Endothelial cell (in vitro differentiated cells): ENCODE measurements around the gene WNT3A. TPM values are rescaled to one million over a fixed set of nuclear protein-coding genes. Genes with fewer than 3 reads are reported as not detected.
"Not testable (repeated sequence)": the region's sequence is repeated elsewhere in the genome, so short reads cannot be mapped to it uniquely, and the experiment has no call there.

Source experiments
- DNase-seq: peaks from one replicate; pipeline ENCODE4 v3.0.0; 2021; ENCODE audit warnings: low spot score
- H3K27ac Mint-ChIP-seq: one replicate; pipeline ENCODE4 v1.8.0; 2021; ENCODE audit warnings: mixed read lengths, inconsistent platforms; ENCODE audit not compliant: unreplicated experiment
- H3K27me3 Mint-ChIP-seq: one replicate; pipeline ENCODE4 v1.8.0; 2021; ENCODE audit warnings: mild to moderate bottlenecking, moderate library complexity, mixed read lengths, inconsistent platforms; ENCODE audit not compliant: unreplicated experiment
- H3K36me3 Mint-ChIP-seq: one replicate; pipeline ENCODE4 v1.8.0; 2021; ENCODE audit warnings: mild to moderate bottlenecking, low read depth, mixed read lengths, inconsistent platforms; ENCODE audit not compliant: unreplicated experiment
- H3K4me1 Mint-ChIP-seq: one replicate; pipeline ENCODE4 v1.8.0; 2021; ENCODE audit warnings: mild to moderate bottlenecking, mixed read lengths, inconsistent platforms; ENCODE audit not compliant: unreplicated experiment
- H3K4me3 Mint-ChIP-seq: one replicate; pipeline ENCODE4 v1.8.0; 2021; ENCODE audit warnings: mild to moderate bottlenecking, mixed read lengths, inconsistent platforms; ENCODE audit not compliant: unreplicated experiment
- H3K9me3 Mint-ChIP-seq: one replicate; pipeline ENCODE4 v1.8.0; 2021; ENCODE audit warnings: mixed read lengths, inconsistent platforms; ENCODE audit not compliant: unreplicated experiment
- total RNA-seq: library from RNA; stranded (reverse); fragmentation: NEBNext Ultra II Directional; extraction: Animal tissue kit (Norgen Biotek cat#: 25700); gene quantifications from one replicate; pipeline ENCODE4 v1.2.1, GENCODE V29; 2021; ENCODE audit not compliant: unreplicated experiment
- TF ChIP-seq, protein P1 (sequence below): fragments of 200-600 bp; sonication (generic); IDR thresholded peaks from one replicate; pipeline ENCODE4 v1.5.0; 2021; ENCODE audit warnings: antibody characterized with exemption; ENCODE audit not compliant: unreplicated experiment

Gene WNT3A
- total RNA-seq, 1 donor from 2014 or later = not detected

GRCh38 chr1:228016653-228017355 lies 10.0 kb downstream of the WNT3A start:
- peak overlapping the region; percentile 61 for H3K27ac Mint-ChIP-seq
- H3K4me3 Mint-ChIP-seq = no peak overlapping the region
- H3K27me3 Mint-ChIP-seq = peaks cover 11% of the 10 kb centered on the region
- DNase-seq = no peak
- H3K36me3 Mint-ChIP-seq = no peaks in the 10 kb centered on the region
- TF ChIP-seq, protein P1, sequence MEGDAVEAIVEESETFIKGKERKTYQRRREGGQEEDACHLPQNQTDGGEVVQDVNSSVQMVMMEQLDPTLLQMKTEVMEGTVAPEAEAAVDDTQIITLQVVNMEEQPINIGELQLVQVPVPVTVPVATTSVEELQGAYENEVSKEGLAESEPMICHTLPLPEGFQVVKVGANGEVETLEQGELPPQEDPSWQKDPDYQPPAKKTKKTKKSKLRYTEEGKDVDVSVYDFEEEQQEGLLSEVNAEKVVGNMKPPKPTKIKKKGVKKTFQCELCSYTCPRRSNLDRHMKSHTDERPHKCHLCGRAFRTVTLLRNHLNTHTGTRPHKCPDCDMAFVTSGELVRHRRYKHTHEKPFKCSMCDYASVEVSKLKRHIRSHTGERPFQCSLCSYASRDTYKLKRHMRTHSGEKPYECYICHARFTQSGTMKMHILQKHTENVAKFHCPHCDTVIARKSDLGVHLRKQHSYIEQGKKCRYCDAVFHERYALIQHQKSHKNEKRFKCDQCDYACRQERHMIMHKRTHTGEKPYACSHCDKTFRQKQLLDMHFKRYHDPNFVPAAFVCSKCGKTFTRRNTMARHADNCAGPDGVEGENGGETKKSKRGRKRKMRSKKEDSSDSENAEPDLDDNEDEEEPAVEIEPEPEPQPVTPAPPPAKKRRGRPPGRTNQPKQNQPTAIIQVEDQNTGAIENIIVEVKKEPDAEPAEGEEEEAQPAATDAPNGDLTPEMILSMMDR = no peak
- H3K9me3 Mint-ChIP-seq = no peaks in the 10 kb centered on the region
- H3K4me1 Mint-ChIP-seq = no peaks in the 10 kb centered on the region

DNA sequence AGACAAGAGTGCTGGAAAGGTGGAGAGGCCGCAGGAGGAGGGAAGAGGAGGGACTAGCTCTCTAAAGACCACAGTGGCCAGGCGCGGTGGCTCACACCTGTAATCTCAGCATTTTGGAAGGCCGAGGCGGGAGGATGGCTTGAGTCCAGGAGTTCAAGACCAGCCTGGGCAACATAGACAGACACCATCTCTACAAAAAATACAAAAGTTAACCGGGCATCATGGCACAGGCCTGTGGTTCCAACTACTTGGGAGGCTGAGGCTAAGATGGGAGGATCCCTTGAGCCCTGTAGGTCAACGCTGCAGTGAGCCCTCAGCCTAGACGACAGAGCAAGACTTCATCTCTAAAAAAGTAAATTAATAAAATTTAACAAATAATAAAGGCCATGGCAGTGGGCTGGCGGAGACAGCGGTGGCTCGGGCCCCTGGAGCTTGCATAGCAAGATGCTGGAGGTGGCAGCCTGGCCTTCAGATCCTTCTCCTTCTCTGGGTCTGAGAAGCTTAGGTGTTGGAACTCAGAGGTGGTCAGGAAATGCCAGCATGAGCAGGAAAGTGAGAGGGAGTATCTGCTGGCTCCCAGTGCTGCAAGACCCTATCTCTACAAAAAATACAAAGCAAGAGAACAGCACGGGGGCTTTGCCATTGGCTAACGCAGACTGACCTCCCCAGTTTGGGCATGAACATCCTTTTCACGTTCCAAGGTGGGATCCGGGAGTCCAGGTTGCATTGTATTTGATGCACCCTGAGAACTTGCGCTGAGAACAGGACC lies 10.7 kb downstream of the WNT3A start:
- Mint-ChIP-seq H3K36me3 (no peaks in the 10 kb centered on the region), H3K27me3 (peaks cover 14% of the 10 kb centered on the region), H3K4me1 (no peaks in the 10 kb centered on the region), H3K9me3 (no peaks in the 10 kb centered on the region), H3K27ac (peak overlapping the region; percentile 61), H3K4me3 (no peak overlapping the region)
- TF ChIP-seq, protein P1 = no peak
- DNase-seq = no peak

DNA sequence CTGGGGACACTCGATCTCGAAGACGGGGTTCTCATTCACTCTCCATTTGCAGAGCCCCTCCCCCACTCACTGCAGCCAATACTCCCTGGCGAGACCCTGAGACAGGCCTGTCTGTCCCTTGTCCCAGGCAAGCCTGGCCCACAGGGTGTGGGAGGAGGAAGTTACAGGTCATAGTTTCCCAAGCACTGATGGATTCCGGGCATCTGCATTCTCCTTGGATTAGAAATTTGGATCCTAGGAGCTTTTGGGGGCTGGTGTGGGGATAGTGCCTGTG lies 11.3 kb downstream of the WNT3A start:
- DNase-seq = no peak
- no peak overlapping the region for H3K27ac Mint-ChIP-seq
- no peaks in the 10 kb centered on the region for H3K9me3 Mint-ChIP-seq
- peaks cover 14% of the 10 kb centered on the region for H3K27me3 Mint-ChIP-seq
- no peaks in the 10 kb centered on the region for H3K36me3 Mint-ChIP-seq
- H3K4me3 Mint-ChIP-seq = no peak overlapping the region
- H3K4me1 Mint-ChIP-seq = no peaks in the 10 kb centered on the region
- TF ChIP-seq, protein P1 = no peak

GRCh38 chr1:228018961-228019721 lies 12.3 kb downstream of the WNT3A start:
- Mint-ChIP-seq H3K36me3 (no peaks in the 10 kb centered on the region), H3K9me3 (no peaks in the 10 kb centered on the region), H3K4me1 (no peaks in the 10 kb centered on the region), H3K4me3 (no peak overlapping the region), H3K27me3 (peaks cover 17% of the 10 kb centered on the region), H3K27ac (no peak overlapping the region)
- TF ChIP-seq, protein P1 = no peak
- DNase-seq = no peak

DNA sequence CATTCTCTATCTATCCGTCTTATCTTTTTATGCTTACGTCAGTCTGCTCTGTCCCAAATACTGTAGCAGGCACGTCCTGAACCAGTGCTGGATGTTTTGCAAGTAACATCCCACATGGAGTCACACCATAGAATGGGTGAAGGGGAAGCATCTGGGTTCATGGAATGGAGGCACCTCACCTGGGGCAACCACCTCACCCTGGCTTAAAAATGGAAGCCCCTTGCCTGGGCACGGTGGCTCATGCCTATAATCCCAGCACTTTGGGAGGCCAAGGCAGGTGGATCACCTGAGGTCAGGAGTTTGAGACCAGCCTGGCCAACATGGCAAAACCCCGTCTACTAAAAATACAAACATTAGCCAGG lies 12.9 kb downstream of the WNT3A start:
- DNase-seq, H3K36me3 Mint-ChIP-seq, H3K4me3 Mint-ChIP-seq, H3K27ac Mint-ChIP-seq, H3K9me3 Mint-ChIP-seq, H3K4me1 Mint-ChIP-seq: not testable (repeated sequence)
- H3K27me3 Mint-ChIP-seq = peaks cover 17% of the 10 kb centered on the region
